Astrocyte of the cerebellum (primary cell): ENCODE data around the gene TRIM66.

ENCODE experiments used
- DNase-seq: peaks from one replicate; pipeline ENCODE4 v3.0.0-alpha.2; 2011; ENCODE audit warnings: low read depth
- H3K4me3 ChIP-seq: 2 replicates; pipeline ENCODE4 v1.5.1; 2011; ENCODE audit warnings: mild to moderate bottlenecking, low read depth, low read length, moderate library complexity
- CTCF ChIP-seq: IDR thresholded peaks from 2 replicates; pipeline ENCODE4 v1.5.1; 2012; ENCODE audit warnings: low read length, low read depth, moderate library complexity, mild to moderate bottlenecking; ENCODE audit errors: missing control alignments
- in situ Hi-C: cut with HindIII; loops from 2 replicates; pipeline ENCODE4 v1.10.0; 2017; ENCODE audit warnings: low sequenced_read_pairs

Gene TRIM66

GRCh38 chr11:8726395-8726794 is 43.9 kb upstream of the TRIM66 start:
- DNase-seq = no peak
- TF ChIP-seq CTCF = no peak
- no peak overlapping the region for H3K4me3 ChIP-seq
- in situ Hi-C loops = no loop called here

GRCh38 chr11:8724682-8725081 is 42.2 kb upstream of the TRIM66 start:
- DNase-seq = no peak
- H3K4me3 ChIP-seq = no peak overlapping the region
- no peak for TF ChIP-seq CTCF
- in situ Hi-C loops = no loop called here

- no peak for DNase-seq
- no peak overlapping the region for H3K4me3 ChIP-seq
- TF ChIP-seq CTCF = no peak
- in situ Hi-C loops = no loop called here
Observed at GRCh38 chr11:8723711-8724110, 41.2 kb upstream of the TRIM66 start.

- no peak for TF ChIP-seq CTCF
- in situ Hi-C loops = no loop called here
- no peak overlapping the region for H3K4me3 ChIP-seq
- DNase-seq = no peak
Observed at GRCh38 chr11:8722809-8723208, 40.3 kb upstream of the TRIM66 start.

GRCh38 chr11:8721609-8722500 is 39.4 kb upstream of the TRIM66 start:
- no peak for DNase-seq
- no peak overlapping the region for H3K4me3 ChIP-seq
- no peak for TF ChIP-seq CTCF
- in situ Hi-C loops = no loop called here

GRCh38 chr11:8720868-8721608 is 38.6 kb upstream of the TRIM66 start:
- in situ Hi-C loops = no loop called here
- no peak overlapping the region for H3K4me3 ChIP-seq
- no peak for DNase-seq
- no peak for TF ChIP-seq CTCF
